Suppressor macrophage (primary cell): ENCODE results near the gene FUT6.
A peak's percentile ranks its signal among the peaks of the same experiment; 100 is the strongest.

ENCODE experiments used
- DNase-seq, 4 experiments: peaks; one replicate each; pipeline ENCODE4 v3.0.0-alpha.2; 2020 to 2022

Gene FUT6

GRCh38 chr19:5827891-5828660 lies 11.4 kb downstream of the FUT6 start:
- DNase-seq, result peak; percentile 96 to 98 (median 96)

- no peak for DNase-seq
Measured at GRCh38 chr19:5827342-5827890, 12.1 kb downstream of the FUT6 start.

GRCh38 chr19:5826531-5827341 lies 12.8 kb downstream of the FUT6 start:
- peak; percentile 41 to 64 (median 55) for DNase-seq

- DNase-seq, result no peak
Measured at GRCh38 chr19:5825178-5825577, 14.3 kb downstream of the FUT6 start.

- no peak for DNase-seq
Measured at GRCh38 chr19:5824751-5825150, 14.8 kb downstream of the FUT6 start.

GRCh38 chr19:5823579-5824281 lies 15.8 kb downstream of the FUT6 start:
- DNase-seq, result peak in 1 of 4 experiments; percentile 30

- DNase-seq, result no peak
Measured at GRCh38 chr19:5822181-5822844, 17.2 kb downstream of the FUT6 start.

GRCh38 chr19:5821521-5822180 lies 17.9 kb downstream of the FUT6 start:
- DNase-seq, result no peak

- no peak for DNase-seq
Measured at GRCh38 chr19:5820785-5821184, 18.7 kb downstream of the FUT6 start.

- no peak for DNase-seq
Measured at GRCh38 chr19:5818594-5818993, 20.9 kb downstream of the FUT6 start.

- DNase-seq, result no peak
Measured at GRCh38 chr19:5817218-5817617, 22.3 kb downstream of the FUT6 start.

- DNase-seq, result no peak
Measured at GRCh38 chr19:5814852-5815246, 24.7 kb downstream of the FUT6 start.

- no peak for DNase-seq
Measured at GRCh38 chr19:5814123-5814851, 25.2 kb downstream of the FUT6 start.

GRCh38 chr19:5811117-5811516 lies 28.4 kb downstream of the FUT6 start:
- no peak for DNase-seq

GRCh38 chr19:5809469-5809868 lies 30.0 kb downstream of the FUT6 start:
- DNase-seq, result no peak

- no peak for DNase-seq
Measured at GRCh38 chr19:5809053-5809452, 30.4 kb downstream of the FUT6 start.

- DNase-seq, result no peak
Measured at GRCh38 chr19:5808120-5808816, 31.2 kb downstream of the FUT6 start.

- no peak for DNase-seq
Measured at GRCh38 chr19:5806905-5807304, 32.6 kb downstream of the FUT6 start.

- DNase-seq, result no peak
Measured at GRCh38 chr19:5806133-5806489, 33.4 kb downstream of the FUT6 start.

GRCh38 chr19:5805462-5806132 lies 33.9 kb downstream of the FUT6 start:
- DNase-seq, result peak; percentile 50 to 77 (median 60)
